Measurements from ENCODE around the gene ACOT11. TPM values are rescaled to one million over a fixed set of nuclear protein-coding genes. Genes with fewer than 3 reads are reported as not detected.

Gene ACOT11
- 5.0 TPM for total RNA-seq
- long read RNA-seq, partial matches to known transcripts = 1 of 10 reads
- long read RNA-seq, other reads (novel, unspliced or antisense) = 9 of 10 reads

DNA sequence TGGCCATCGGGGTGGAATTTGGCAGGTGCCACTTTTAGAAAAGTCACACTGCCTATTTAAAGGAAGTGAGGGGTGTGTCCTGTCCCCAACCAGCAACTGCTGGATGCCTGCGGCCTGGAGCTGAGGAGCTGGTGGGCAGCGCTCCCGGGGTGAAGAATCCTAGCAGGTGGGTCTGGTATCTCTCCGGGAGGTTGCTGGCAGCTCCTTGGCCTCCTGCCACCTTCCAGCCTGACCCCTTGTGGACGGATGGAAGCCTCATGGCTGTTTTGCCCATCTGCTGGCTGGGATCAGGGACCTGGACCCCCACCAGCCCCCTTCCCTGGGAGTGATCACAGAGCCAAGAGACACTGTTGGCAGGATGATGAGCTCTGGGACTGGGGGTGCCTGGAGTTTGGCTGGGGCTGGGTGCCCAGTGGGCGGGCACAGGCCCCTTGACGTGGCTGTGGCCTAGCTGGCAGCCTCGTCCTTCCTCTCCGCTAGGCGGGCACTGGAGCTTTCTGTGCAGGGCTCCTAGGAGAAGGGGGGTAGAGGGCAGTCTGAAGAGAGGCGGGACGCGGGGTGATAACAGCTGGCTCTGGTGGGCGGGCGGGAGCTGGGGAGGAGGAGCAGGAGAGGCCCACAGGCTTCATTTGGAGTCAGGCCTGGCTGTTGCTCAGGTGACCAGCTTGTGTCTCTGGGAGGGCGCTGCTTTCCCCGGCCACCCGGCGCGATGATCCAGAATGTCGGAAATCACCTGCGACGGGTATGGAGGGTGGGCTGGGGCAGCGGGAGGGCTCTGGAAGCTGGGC, at the start of gene ACOT11:
TSS of gene ACOT11 (plus strand) at position 628 of the 788 bp plus-strand sequence. CDS start at position 710, 82 bp downstream.
- Histone ChIP-seq H3K27me3 (no peaks in the 10 kb centered on the region), H3K36me3 (no peaks in the 10 kb centered on the region), H3K4me1 (peaks cover 16% of the 10 kb centered on the region), H3K9me3 (no peaks in the 10 kb centered on the region), H3K27ac (peak within 1 kb of the TSS; percentile 30), H3K4me3 (peak within 1 kb of the TSS; percentile 25)
- DNase-seq = peak; percentile 82
- peak; percentile 84 for ATAC-seq
- TF ChIP-seq, protein P1, sequence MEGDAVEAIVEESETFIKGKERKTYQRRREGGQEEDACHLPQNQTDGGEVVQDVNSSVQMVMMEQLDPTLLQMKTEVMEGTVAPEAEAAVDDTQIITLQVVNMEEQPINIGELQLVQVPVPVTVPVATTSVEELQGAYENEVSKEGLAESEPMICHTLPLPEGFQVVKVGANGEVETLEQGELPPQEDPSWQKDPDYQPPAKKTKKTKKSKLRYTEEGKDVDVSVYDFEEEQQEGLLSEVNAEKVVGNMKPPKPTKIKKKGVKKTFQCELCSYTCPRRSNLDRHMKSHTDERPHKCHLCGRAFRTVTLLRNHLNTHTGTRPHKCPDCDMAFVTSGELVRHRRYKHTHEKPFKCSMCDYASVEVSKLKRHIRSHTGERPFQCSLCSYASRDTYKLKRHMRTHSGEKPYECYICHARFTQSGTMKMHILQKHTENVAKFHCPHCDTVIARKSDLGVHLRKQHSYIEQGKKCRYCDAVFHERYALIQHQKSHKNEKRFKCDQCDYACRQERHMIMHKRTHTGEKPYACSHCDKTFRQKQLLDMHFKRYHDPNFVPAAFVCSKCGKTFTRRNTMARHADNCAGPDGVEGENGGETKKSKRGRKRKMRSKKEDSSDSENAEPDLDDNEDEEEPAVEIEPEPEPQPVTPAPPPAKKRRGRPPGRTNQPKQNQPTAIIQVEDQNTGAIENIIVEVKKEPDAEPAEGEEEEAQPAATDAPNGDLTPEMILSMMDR (IDR thresholded peaks at IDR 0.05) = peak; percentile 34
- intact Hi-C loops (cut with DNase I) = no loop called here

DNA sequence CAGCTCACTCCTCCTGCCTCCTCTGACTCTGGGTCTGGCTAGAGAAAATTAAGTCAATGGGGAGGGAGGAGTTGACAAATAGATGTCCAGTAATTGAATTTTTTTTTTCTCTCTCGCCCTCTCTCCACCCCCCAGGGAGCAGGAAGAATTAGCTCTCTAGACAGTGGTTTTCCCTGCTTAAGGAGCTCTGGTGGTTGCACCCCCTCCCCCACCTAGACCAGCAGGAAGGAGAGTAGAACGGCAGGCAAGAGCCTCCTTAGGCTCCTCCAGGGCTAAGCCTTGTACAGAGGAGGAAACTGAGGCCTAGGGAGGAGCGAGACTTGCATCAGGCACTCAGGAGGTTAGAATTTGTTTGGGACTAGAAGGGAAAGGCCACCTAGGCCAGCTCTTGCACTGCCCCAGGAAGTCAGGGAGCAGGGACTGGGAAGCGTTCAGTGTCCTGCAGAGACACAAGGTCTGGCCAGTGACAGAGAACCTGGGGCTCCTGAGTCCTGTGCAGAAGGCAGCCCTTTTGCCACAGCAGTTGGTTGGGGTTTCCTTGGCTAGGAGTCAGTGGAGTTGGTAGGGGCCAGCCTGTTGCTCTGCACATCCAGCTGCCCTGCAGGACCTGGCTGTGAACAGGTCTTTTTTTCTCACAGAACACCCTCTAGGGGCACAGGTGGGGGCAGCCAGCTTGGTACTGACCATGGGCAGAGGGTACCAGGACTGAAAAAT, 49.5 kb upstream of the ACOT11 start:
- Histone ChIP-seq H3K27me3 (peaks cover 47% of the 10 kb centered on the region), H3K36me3 (no peaks in the 10 kb centered on the region), H3K4me1 (no peaks in the 10 kb centered on the region), H3K4me3 (no peak overlapping the region), H3K9me3 (no peaks in the 10 kb centered on the region), H3K27ac (no peak overlapping the region)
- ATAC-seq = no peak
- intact Hi-C loops (cut with DNase I) = loop anchor here (10.0 kb wide), 1 partner anchor 424 kb away; no protein-coding TSS in a partner anchor
- TF ChIP-seq, protein P1 (IDR thresholded peaks at IDR 0.05) = no peak
- DNase-seq = no peak

DNA sequence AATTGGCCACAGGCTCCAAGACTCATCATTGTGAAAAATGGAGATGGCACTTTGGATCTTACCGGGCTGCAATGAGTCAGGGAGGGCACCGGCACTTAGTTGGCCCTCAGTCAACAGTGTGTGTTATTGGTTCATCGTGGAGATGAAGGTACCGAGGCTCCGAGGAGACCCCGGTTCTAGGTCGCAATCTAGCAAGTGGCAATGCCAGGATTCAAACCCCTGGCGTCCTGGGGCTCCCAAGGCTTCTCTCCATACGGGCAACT, 49.0 kb upstream of the ACOT11 start:
- no peaks in the 10 kb centered on the region for H3K9me3 ChIP-seq
- no peak for ATAC-seq
- DNase-seq = no peak
- no peak overlapping the region for H3K27ac ChIP-seq
- H3K36me3 ChIP-seq = no peaks in the 10 kb centered on the region
- intact Hi-C loops (cut with DNase I) = loop anchor here (10.0 kb wide), 1 partner anchor 424 kb away; no protein-coding TSS in a partner anchor
- H3K4me1 ChIP-seq = no peaks in the 10 kb centered on the region
- H3K4me3 ChIP-seq = peak overlapping the region; percentile 29
- H3K27me3 ChIP-seq = peaks cover 51% of the 10 kb centered on the region
- TF ChIP-seq, protein P1 (IDR thresholded peaks at IDR 0.05) = no peak

DNA sequence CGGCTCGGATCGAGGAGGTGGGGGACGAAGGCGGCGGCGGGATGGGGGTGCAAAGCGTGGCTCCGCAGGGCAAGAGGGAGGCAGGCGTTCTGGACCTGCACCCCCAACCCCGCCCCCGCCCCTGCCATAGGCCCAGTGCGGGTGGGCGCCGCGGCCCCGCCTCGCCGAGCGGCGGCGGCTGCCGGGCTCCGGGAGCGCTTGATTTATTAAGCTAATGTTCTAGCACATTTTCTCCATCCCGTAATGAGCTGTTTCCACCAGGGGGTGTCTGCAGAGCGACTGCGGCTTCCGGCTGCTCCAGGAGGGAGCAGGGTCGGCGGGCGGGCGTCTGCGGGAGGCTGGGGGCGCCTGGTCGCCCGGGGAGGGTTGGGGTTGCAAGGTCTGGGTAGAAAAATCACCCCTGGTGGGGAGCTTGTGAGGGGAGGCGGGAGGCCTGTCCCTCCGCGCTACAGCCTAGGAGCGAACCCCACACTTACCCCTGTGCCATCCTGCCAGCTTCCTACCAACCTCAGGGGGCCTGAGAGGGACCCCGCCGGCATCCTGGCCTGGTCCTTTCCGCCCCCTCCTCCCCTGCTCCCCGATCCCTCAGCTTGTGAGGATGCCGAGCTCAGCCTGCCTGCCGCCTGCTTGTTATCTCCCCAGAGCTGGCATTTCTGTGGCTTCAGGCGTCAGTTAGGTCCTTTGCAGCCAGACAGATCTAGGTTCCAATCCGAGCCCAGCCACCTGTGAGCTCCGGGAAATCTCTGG, 48.5 kb upstream of the ACOT11 start:
- Histone ChIP-seq H3K27ac (no peak overlapping the region), H3K4me1 (no peaks in the 10 kb centered on the region), H3K9me3 (no peaks in the 10 kb centered on the region), H3K4me3 (peak overlapping the region; percentile 29), H3K36me3 (no peaks in the 10 kb centered on the region), H3K27me3 (peaks cover 51% of the 10 kb centered on the region)
- TF ChIP-seq, protein P1 (IDR thresholded peaks at IDR 0.05) = peak; percentile 31
- DNase-seq (no peak), ATAC-seq (peak; percentile 54)
- intact Hi-C loops (cut with DNase I) = loop anchor here (10.0 kb wide), 1 partner anchor 425 kb away; no protein-coding TSS in a partner anchor

DNA sequence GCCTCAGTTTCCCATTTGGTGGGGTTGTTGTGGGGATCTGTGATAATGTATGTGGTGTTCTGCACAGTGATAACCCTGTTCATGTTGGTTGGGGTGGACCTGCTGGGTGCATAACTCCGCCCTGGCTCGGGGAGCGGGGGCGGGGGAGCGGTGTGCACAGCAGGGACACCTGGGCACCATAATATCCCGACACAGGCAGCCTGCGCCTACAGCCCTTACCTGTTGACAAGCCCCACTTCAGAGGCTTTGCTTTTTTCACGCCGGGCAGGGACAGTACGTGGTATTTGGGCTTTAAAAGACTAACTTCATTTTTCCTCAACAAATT, 48.0 kb upstream of the ACOT11 start:
- no peaks in the 10 kb centered on the region for H3K36me3 ChIP-seq
- H3K27ac ChIP-seq = no peak overlapping the region
- ATAC-seq (peak; percentile 46), DNase-seq (no peak)
- peaks cover 51% of the 10 kb centered on the region for H3K27me3 ChIP-seq
- H3K4me3 ChIP-seq = no peak overlapping the region
- H3K9me3 ChIP-seq = no peaks in the 10 kb centered on the region
- intact Hi-C loops (cut with DNase I) = no loop called here
- TF ChIP-seq, protein P1 (IDR thresholded peaks at IDR 0.05) = no peak
- H3K4me1 ChIP-seq = no peaks in the 10 kb centered on the region
